ENCODE results near the gene DRC3.

DRC3 gene

DNA sequence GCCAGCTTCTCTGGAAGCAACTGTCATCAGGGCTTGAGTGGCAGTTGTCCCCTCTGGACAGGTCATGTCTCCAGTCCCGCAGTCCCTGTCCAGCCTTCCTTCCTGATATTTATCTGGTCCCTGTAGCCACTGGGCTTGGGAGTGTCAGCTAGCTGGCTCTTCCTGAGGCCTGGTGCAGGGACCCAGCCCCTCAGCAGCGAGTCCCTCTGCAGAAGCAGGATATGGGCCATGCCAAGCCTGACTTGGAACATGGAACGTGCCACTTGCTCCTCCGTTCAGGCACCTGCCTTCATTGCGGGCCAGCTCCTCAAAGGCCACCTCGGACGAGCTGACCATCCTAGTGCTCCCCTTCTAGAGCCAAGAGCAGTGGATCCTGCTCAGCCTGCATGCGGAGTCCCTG is 26.3 kb downstream of the DRC3 start:
- no peak for DNase-seq

DNA sequence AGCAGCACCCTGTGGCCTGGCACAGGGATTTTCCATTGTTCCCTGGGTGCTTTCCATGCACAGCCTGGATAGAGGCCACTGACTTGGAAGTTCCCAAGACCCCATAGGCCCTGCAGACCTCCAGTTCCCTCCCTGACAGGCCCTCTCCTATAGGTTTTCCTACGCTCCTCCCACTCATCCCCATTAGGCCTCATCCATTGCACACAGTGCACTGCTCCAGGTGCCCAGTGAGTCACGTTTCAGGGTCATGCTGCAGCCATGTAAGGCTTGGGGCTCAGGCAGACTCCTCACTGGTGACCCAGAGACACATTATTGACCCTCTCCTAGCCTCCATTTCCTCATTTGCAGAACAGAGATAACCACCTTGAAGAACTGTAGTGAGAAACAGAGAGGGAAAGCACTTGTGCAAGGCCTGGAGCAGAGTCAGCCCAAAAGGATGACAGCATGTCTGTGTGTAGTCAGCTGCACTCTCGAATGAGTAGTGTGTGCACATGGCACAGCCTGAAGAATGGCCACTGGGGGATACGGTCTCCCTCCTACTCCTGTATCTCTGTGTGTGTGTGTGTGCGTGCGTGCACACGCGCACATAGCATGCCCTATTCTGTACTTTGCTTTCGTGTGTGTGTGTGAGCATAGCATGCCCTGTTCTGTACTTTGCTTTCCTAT is 26.8 kb downstream of the DRC3 start:
- peak; percentile 22 for DNase-seq

DNA sequence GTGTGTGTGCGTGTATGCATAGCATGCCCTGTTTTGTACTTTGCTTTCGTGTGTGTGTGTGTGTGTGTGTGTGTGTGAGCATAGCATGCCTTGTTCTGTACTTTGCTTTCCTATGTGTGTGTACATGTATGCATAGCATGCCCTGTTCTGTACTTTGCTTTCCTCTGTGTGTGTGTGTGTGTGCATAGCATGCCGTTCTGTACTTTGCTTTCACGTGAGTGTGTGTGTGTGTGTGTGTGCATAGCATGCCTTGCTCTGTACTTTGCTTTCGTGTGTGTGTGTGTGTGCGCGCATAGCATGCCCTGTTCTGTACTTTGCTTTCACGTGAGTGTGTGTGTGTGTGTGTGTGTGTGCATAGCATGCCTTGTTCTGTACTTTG is 27.4 kb downstream of the DRC3 start:
- no peak for DNase-seq

DNA sequence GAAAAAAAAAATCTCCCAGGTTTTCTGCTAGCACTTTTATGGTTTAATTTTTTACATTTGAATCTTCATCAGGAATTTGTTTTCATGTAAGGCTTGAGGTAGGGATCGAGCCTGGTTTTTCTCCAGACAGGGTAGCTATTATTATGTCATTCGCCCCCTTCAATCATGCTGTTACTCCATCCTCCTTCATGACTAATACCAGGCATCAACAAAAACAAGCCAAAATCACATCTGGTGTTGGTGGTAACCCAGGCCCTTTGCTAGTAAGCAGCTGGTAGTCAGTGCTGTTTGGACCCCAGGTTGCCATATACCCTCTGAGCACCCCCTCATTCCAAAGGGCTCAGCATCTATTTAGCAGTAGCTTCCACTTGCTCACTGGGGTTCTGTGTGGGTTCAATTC is 29.5 kb downstream of the DRC3 start:
- DNase-seq = no peak

DNA sequence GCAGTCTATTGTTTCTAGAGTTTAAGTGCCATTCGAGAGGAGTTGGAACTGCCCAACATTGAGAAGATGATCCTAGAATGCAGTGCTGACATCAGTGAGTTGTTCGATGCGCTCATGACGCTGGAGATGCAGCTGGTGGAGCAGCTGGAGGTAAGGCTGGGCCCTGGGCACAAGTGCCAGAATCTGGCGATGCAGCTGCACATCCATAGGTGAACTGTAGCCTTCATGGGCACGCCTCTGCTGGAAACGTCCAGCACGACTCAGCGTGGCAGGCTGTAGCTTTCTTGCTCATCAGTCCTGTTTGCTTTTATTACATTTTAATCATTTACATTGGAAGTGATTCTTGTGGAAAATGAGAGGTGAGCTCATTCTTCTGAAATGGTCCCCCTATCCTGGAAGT is 31.7 kb downstream of the DRC3 start:
- peak; percentile 48 for DNase-seq

GRCh38 chr17:18004884-18005305 is 32.2 kb downstream of the DRC3 start:
- no peak for DNase-seq

DNA sequence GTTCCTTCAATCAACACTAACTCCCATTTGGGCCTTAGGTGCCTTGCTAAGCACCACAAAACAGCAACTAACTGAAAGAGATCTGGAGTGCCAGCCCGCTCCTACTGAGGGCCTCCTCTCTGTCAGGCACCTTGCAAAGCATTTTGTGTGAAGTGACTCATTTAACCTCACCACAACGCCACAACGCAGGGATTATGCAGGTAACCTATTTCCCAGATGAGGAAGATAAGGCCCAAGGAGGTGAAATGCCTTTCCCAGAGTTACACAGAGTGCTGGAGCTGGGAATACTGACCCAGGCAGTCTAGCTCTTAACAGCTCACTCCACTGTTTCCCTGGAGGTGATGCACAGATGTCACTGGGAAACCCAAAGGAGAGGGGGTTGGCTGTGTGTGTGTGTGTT is 32.8 kb downstream of the DRC3 start:
- DNase-seq = no peak

DNA sequence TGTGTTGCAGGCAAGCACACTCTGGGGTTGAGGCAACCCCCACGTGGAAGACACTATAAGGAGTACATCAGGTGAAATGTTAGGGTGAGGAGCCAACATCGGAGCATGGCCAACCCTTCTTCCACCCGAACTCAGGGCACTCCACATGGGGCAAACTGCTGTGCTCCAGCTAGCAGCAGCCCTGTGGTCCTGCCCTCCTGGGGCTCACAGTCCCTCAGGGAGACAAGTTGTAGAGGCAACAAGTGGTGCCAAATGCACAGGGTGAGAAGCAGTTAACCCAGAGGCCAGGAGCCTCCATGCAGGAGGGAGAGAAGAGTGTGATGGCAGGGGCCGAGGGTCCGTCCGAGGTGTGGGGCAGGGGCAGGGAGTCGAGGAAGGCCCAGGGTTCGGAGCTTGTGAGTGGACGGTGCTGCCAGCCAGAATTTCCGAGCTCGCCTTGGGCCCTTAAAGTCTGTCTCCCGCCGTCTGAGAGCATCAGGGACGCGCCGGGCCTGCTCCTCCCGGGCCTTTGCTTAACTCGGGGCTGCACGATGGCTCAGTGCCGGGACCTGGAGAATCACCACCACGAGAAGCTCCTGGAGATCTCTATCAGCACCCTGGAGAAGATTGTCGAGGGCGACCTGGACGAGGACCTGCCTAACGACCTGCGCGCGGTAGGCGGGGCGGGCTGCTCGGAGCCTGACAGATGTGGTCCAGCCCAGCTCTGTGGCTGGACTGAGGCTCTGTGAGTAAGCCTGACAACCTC is 34.0 kb downstream of the DRC3 start:
- no peak for DNase-seq

DNA sequence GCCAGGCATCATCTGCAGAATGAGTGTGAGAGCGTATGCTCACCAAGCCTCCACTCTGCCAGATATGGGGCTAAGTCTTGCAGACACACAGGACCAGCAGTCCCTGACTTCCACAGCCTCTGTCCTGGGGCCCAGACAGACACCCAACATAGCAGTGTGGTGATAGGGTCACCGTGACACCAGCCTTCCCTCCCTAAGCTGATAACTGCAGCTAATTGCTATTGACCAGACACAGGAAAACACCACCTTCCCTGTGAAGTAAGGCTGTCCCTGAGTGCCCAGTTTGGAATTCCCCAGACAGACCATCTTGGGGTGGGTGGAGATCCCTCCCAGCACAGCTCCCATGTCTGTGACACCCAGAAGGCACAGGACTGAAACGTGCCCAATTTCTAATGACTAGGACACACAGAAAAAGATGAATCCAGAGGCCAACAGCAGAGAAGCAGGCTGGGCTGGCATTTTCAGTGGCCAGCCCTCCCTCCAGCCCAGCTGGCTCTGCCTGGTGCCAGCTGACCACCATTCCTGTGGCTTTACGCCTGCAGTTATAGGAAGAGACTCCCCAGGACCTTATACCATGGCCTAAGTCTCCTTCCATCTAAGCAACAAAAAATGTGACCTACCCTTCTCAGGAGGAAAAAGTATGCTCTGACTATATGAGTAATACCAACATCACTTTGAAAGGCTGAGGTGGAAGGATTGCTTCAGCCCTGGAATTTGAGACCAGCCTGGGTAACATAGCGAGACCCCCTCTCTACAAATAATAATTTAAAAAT is 36.0 kb downstream of the DRC3 start:
- DNase-seq = no peak

GRCh38 chr17:18009609-18010420 is 37.2 kb downstream of the DRC3 start:
- no peak for DNase-seq

GRCh38 chr17:18011286-18011685 is 38.6 kb downstream of the DRC3 start:
- no peak for DNase-seq

DNA sequence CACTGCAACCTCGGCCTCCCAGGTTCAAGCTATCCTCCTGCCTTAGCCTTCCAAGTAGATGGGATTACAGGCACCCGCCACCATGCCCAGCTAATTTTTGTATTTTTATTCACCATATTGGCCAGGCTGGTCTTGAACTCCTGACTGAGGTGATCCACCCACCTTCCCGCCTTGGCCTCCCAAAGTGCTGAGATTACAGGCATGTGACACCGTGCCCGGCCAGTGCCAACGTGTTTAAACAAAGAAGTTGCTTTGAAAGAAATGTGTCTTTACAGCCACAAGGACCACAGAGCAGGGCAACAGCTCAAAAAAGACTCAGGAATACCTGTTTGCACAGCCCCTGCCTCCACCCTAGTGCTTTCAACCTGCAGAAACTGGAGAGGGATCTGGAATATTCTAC is 41.3 kb downstream of the DRC3 start:
- DNase-seq = no peak

DNA sequence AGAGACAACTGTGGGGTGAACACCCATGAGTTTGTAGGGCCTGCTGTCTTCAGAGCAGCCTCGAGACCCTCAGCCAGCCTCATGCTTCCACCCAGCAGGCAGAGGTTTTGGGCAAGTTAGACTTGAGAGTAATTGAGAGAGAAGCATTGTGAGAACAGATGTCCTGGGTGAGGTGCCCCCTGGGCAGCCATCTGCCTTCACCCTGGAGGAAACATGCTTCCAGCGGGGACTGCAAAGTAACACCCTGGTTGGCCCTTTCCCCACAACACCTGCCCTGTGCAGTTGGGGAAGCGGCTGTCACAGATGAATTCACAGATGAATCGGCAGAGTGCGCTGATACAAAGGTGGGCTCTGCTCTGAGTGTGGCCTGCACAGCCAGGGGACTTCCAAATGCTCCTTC is 42.9 kb downstream of the DRC3 start:
- DNase-seq = no peak

DNA sequence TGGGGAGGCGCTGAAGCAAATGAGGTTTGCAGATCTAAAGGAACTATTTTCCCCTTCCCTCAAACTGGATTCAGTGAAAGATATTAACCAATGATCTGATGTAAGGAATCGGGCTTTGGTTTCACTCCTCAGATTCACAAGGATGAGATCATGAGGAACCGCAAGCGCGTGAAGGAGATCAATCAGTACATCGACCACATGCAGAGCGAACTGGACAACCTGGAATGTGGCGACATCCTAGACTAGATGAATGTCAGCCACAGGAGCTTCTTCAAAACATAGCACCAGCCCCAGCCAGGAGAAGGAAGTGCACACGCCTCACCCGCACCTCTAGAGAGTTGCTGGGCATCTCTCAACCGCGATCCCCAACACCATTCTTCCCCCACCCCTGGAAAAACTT is 43.8 kb downstream of the DRC3 start:
- DNase-seq = no peak

- DNase-seq = no peak
Observed at GRCh38 chr17:18017958-18018357, 45.3 kb downstream of the DRC3 start.

DNA sequence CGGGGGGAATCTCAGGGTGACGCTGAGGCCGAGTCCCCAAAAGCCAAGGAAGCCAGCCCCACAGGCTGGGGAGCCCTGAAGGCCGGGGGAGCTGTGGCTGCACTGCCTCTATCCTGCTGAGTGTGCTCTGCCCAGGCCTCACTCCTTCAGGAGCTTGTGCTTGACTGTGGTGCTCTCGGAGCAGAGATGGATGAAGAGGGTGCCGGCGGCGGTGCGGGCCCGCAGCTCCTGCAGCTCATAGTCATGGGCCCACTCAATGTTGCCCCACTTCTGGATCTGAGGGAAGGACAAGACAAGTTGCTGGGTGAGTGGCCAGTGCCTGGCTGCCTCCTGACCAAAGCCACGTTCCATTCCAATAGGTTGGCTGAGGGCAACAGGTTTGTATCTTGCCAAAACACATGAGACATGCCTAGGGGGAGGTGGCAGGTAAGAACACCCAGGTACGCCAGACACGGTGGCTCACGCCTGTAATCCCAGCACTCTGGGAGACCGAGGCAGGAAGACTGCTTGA is 45.8 kb downstream of the DRC3 start:
- no peak for DNase-seq

- no peak for DNase-seq
Observed at GRCh38 chr17:18019838-18020154, 47.1 kb downstream of the DRC3 start.

DNA sequence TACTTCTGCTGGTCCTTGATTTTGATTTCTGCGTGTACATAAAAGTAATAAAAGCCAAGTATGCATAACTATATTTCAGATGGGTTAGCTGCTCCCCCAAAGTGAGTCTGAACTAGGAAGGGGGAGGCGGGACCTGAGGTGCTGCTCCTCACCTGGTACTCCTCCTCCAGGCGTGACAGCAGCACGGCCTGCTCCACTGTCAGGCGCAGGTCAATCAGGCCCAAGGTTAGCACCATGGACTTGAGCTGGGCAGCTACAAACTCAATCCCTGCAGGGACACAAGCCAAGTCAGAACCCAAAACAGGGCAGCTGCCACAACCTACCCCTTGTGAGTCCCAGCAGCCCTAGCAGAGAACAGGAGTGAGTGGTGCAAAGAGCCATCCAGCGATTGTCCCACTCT is 48.3 kb downstream of the DRC3 start:
- no peak for DNase-seq

DNA sequence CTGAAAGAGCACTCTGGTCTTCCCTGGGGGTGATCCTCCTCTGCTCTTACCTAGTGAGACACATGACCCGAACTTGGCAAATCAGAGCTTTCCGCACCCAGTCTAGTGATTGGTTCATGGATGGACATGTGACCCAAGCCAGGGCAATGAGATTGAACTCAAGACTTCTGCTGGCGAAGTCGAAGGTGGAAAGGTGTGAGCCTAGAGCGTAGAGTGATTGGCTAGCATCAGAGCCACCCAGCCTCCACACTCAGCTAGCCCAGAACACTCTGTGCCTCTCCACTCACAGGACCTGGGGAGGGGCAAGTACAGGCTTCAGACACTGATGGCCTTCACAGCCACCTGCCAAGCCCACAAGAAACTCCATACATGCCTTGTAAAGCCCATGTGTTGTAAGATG is 48.7 kb downstream of the DRC3 start:
- DNase-seq = no peak

GRCh38 chr17:18025241-18025944 is 52.7 kb downstream of the DRC3 start:
- DNase-seq = no peak

DNA sequence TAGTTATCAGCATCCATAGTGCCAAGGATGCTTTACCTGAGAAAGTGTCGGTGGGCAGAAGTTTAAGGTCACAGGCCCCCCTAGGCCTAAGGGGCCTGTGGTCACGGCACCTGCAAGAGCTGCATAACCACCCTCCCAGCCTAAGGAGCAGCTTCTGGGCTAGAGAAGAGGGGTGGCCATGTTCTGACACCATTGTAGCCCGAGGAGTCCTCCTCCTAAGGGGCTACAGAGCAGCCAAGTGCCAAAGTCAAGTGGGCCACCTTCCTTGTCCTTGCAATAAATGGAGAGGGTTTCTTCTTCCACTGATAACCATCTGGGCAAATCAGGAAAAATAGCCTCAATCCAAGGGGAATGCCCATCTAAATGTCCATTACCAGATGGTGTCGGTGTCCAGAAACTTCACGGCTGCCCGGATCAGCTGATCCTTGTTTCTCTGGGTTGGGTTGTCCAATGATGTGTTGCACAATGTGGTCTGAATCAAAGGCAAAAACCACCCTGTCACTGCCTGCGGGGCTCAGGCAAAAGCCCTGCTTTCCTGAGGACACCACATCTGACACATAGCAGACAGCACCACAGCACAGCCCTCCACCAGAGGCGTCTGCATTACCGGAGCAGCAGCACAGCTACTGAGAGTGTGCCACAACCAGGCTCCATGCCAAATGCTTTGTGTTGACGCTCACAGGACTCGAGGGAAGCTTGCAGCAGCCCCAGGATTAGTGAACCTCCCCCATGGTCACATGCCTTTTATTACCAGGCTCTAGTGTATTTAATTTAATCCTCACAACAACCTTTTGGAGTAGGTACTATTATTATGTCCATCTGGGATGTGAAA is 53.5 kb downstream of the DRC3 start:
- peak; percentile 13 for DNase-seq

GRCh38 chr17:18027280-18027679 is 54.6 kb downstream of the DRC3 start:
- no peak for DNase-seq
